Activated CD4-positive, alpha-beta T cell treated with anti-CD3 and anti-CD28 coated beads, Interleukin-2, amount 50 U/mL, for 1 hour (primary cell): ENCODE data around the gene SCRT2.
"Not testable (repeated sequence)": the region's sequence is repeated elsewhere in the genome, so short reads cannot be mapped to it uniquely, and the experiment has no call there.

Experiments used
- DNase-seq: peaks from one replicate; pipeline ENCODE4 v3.0.0-alpha.2; 2020

The SCRT2 gene

DNA sequence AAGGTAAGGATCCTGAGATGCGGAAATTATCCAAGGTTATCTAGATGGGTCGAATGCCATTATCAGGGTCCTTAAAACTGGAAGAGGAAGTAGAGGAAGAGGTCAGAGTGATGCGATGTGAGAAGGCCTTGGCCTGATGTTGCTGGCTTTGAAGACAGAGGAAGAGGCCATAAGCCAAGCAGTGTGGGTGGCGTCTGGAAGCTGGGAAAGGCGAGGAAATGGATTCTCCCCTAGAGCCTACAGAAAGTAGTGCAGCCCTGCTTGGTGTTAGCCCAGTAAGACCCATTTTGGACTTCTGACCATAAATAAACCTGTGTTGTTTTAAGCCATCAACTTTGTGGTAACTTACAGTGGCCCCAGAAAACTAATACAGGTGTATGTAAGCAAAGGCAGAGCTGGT lies 24.6 kb downstream of the SCRT2 start:
- DNase-seq: no peak

DNA sequence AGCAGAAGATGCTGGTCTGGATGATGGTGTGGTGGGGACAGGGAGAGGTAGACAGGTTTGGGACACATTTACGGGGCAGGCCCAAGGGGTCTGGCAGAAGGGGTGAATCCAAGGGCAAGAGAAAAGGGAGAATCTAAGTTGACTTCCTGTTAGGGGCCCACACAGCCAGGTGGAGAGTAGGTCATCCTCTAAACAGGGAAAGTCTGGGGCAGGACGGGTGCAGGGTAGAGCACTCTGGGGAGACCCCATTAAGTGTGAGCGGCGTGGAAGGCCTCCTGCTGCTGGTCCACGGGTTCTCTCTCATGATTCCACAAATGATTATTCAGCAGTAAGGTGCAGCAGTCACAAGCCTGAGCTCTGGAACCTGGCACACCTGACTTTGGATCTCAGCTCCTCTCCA lies 25.3 kb downstream of the SCRT2 start:
- DNase-seq: no peak

DNA sequence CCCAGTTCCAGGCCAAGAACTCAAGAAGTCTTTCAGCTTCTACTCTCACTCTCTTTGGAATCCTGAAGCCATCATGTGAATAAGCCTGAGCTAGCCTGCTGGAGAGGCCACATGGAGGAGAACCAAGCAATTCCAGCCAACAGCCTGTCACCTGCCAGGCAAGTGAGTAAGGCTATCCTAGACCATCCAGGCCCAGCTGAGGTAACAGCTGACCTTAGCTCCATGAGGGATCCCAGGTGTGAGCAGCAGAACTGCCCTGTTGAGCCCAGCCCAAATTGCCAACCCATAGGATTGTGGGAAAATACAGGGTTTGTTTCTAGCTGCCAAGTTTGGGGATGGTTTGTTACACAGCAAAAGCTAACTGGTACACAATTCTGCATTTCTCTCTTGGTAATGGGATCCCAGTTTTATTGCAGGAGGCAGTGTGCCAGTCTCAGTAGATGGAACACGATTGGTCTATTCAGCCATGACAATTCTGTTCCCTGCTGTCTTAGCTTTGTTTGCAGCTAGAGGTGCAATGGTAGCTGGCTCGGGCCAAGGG lies 28.1 kb downstream of the SCRT2 start:
- DNase-seq: no peak

DNA sequence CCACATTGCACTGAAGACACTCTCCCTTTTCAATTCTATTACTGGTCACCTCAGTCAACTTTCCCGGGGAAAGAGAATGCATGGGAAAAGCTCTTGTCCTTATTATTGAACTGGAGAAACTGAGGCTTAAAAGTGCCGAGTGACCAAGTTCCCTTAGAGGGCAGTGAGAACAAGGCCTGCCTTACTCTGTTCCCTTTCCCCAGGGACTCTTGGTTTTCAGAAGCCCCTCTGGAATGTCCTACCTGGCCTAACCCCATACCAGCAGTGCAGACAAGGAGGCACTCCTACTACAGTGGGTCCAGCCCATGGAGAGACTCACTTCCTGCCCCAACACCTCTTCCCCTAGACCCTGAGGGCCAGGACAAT lies 28.8 kb downstream of the SCRT2 start:
- DNase-seq: no peak

- no peak for DNase-seq
Observed at GRCh38 chr20:646107-646867, 29.3 kb downstream of the SCRT2 start.

DNA sequence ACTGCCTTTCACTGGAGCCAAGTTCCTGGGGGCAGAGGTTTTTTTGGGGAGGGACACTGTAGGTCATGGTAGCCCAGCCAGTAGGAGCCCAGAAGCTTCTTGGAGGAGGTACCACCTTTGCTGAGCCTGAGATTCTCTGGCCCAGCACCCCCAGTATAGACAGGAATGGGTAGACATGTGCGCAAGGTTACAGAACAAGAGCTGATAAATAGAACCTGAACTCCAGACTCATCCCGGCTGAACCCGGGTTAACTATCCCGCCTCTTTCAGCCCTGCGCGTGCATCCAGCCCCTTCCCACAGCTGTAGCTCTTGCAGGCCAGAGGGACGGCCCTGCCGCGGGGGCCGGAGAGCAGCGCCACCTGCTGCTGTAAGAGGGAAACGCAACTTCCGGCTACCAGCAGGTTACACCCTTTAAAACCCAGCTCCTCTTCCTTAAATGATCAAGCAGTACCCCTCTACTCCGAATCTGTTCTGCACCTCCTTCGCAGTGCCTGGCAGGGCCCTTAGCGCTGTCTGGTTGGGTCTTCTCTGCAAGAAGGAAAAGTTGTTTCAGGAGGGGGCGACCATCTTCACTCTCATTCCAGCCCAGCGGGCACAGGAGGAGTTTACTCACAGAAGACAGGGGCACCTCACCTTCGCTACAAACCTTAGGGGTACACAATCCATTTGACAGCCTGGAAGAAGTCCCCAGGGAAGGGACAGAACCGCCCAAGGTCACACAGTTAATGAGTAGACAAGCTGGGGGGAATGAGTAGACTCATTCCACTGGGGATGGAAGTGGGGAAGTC lies 30.1 kb downstream of the SCRT2 start:
- peak; percentile 54 for DNase-seq

DNA sequence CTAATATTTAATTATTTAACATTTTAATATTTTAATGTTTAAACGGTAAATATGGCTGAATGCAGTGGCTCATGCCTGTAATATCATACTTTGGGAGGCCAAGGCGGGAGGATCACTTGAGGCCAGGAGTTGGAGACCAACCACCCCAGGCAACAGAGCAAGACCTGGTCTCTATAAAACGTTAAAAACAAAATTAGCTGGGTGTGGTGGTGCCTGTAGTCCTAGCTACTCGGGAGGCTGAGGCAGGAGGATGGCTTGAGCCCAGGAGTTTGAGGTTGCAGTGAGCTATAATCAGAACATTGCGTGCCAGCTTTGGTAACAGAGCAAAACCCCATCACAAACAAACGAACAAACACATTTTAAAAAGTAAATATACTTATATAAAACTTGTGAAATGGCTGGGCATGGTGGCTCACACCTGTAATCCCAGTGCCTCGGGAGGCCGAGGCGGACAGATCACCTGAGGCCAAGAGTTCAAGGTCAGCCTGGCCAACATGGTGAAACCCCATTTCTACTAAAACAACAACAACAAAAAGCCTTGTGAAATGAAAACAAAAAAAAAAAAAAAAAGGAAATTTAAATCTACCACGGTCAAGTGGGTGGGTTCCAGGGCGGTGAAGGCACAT lies 30.8 kb downstream of the SCRT2 start:
- DNase-seq: no peak

DNA sequence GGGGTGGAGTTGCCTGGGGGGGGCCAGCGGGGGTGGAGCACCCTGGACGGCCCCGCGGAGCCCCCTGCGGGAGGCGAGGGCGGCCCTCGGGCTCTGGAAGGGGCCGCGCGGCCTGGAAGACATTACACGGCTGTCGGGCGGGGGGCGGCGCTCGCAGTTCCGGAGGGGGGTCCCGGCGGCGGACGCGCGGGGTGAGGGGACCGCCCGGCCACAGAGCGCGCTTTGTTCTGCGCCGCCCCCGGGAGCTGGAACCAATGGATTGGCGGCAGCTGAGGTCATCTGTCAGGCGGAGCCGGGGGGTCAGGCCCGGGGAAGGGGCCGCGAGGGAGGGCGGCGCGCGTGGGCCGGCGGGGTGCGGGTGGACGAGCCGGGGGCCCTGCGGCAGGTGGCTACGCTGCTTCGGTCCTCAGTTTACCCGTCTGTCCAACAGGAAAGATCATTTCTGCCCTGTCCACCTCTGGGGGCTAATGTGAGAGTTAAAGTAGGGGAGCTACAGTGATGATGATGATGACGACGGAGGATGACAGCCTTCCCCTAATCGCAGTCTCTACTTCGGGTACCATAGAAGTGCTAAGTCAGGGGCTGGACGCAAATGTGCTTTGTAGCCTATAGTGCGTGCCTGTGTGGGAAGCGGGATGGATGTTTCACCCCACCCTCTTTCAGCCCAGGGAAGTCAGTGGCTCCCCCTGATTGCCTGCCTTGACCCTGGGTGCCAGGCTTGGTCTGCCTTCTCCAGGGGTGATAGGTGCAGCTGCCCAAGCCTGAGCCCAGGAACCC lies 33.0 kb downstream of the SCRT2 start:
- no peak for DNase-seq

- DNase-seq: not testable (repeated sequence)
Observed at GRCh38 chr20:642013-642397, 33.6 kb downstream of the SCRT2 start.

DNA sequence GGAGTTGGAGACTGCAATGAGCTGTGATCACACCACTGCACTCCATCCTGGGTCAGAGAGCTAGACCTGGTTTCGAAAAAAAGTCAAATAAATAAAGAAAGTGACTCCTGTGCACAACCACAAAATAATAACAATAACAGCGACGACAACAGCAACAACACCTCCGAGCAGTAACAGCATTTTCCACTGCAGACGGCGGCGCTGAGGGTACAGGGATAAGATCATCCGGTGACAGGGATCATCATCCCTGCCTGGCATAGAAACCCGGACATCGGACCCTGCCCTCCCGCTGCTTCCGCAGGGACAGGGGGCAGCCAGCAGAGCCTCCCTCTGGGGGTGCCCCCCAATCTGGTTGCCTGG lies 34.1 kb downstream of the SCRT2 start:
- DNase-seq: no peak

DNA sequence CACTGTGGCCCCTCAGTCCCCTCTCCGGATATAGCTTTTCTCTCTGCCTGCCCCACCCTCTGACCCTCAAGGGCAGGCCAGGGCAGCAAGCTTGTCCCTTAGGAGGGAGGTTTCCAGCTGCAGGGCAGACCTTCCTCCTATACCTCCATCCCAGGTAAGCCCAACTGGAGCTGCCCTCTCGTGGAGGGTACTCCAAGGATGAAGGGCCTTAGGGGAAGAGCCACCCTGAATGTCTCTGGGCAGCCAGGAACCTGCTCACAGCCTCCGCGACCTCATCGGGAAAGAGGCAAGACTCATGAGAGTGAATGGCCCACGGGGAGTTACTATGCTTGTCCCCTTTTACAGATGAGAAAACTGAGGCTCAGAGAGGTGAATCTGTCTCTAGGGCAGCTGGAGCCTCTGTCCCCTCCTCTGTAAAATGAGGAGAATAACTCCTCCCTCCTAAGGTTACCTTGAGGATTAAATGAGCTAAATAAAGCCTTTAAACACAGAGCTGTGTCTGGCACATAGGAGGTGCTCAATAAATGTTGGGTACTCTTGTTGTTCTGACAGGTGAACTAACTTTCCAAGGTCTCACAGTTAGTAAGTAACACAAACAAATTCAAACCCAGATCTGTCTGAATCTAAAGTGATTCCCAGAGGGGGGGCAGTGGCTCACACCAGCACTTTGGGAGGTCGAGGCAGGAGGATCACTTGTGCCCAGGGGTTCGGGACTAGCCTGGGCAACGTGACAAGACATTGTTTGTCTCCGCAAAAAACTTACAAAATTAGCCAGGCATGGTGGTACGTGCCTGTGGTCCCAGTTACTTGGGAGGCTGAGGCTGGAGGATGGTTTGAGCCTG lies 34.7 kb downstream of the SCRT2 start:
- no peak for DNase-seq

DNA sequence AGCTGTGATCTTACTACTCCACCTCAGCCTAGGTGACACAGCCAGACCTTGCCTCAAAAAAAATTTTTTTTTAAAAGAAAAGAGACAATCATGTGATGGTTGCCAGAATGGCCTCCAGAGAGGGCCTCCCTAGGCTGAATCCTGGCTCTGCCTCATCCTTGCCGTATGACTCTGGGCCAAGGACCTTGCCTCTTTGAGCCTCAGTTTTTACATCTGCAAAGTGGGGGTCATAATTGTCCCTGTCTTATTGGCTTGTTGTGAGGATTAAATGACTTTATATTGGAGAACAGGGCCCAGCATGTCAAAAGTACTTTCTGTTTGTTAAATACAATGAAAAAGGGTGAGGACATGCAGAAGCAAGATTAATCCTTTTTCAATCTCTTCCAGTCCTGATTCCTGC lies 37.0 kb downstream of the SCRT2 start:
- no peak for DNase-seq

DNA sequence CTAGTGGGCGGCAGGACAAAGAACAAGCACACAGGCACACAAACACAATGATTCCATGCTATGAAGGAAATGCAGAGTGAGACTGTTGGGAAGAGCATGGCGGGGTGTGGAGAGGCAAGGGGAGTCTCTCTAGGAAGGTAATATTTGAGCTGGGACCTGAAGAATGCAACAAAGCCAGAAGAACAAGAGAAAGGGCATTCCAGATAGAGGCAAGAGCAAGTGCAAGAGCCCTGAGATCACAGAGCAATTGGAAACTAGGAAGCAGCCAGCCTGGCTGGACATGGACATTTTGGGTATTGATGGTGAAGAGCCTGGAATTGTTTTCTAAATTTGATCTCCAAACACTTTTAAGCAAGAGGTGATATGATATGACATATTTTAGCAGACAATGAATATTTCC lies 38.0 kb downstream of the SCRT2 start:
- DNase-seq: no peak

DNA sequence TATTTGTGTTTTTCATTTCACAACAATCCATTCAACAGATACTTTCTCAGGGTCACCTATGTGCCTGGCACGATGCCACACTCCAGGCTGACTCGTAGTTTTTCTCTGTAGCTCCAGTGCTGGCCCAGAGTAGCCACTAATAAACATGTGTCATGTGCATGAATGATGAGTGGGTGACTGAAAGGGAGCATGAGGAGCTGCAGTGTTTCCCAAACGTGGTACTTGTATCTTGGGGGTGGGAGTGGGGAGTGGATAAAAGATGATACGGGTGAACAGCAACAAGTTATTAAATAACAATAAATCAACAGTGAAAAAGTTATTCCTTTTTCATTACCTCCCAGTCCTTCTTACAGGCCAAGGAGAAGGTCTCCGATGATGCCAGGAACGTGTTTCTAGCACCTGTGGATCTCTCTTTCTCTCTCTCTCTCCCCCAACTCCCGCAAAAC lies 39.7 kb downstream of the SCRT2 start:
- DNase-seq: no peak

DNA sequence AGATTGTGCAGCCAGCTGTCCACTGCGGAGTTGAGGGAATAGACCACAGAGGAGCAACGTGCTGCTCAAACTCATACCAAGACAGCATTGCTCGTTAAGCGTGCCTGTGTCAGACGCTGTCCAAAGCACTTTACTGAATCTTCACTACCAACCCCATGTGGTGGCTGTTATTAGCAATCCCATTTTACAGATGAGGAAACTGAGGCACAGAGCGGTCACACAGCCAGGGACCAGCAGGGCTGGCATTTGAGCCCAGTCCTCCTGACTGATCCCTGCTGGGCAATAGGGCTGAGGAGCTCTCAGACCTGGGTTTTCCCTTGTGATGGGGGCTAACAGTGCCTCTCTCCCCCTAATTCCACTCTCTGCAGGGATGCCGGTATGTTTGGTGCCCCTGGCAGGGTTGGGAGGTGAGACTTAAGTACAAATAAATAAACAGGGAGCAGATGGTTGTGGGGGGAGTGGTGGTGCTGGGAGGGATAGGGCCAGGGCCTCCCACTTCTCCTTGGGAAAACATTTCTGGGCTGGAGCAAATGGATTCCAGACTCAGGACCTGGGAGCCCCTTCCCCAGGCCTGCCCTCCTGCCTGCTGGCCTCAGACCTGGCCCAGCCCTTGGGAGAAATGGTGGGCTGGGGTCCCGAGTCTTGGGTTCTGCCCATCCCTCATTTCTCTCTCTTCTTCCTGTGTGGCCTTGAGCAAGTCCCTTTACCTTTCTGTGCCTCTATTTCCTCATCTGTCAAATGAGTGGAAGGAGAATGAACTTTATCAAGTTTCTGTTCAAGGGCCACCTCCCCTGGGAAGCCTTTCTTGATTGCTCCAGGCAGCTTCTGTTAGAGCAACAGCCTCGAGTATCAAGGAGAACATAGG lies 40.3 kb downstream of the SCRT2 start:
- DNase-seq: no peak

DNA sequence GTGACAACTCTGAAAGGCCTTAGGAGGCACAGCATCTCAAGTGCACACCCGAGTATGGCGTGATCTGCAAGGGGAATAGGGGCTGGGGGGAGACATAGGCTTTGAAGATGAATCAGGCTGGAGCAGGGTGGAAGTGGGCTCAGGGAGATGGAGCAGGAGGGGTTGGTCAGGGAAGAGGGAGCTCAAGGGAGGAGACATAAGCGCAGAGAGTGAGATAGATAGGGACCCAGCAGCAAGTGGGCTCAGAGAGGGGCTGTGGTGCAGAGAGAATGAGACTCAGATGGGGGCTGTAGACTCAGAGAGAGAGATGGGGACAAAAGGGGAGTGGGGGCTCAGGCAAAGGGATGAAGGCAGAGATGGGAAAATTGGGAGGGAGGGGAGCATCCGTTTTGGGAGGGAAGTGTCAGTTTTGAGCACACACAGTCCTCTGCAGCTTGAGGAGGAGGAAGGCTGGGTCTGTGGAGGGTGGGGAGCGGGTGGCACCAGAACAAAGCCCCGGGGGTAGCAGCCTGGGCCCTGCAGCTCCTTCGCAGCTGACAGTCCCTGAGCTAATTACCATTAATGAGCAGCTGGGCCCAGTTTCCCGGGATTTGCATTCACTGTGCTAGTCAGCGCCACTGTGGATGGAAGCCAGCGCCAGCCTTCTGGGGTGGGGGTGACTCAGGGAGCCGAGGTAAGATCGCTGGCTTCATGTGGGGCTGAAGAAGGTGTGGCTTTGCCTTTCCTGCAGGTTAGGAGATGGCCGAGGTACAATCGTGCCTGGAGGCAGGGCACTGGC lies 41.3 kb downstream of the SCRT2 start:
- DNase-seq: no peak

- DNase-seq: no peak
Observed at GRCh38 chr20:631101-631500, 44.5 kb downstream of the SCRT2 start.

DNA sequence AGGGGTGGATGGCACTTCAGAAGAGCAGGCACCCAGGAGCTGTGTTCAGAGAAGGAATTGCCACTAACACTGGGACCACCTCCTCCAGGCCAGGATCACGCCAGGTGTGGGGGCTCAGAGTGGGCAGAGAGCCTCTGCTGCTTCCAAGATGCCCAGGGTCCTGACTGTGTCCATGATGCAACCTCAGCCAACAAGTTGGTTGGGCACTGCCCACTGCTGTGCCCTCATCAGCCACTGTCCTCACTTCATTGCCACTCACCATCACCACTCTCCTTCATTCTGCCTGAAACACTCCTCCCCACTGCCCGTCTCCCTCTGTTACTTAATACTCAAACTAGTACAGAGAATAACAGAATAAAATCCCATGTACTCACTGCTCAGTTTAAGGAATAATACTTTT lies 49.0 kb downstream of the SCRT2 start:
- no peak for DNase-seq

DNA sequence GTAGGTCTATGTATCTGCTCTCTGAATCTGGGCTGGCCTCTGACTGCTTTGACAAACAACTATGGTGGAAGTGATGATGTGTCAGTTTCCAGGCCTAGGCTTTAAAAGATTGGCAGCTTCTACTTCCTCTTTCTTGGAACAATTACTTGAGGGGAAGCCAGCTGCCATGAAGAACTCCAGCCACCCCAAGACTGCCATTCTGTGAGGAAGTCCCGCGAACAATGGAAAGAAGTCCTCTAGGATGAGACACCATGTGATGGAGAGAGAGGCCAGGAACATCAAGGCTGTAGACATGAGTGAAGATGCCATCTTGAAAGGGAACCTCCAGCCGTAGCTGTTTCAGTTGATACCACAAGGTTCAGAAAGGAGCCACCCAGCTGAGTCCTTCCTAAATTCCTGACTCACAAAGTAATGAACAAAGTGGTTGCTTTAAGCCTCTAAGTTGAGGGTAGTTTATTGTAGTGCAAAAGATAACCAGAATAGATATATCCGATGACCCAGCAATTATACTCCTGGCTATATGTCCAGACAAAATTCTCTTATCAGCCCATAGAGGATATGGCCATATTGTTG lies 50.2 kb downstream of the SCRT2 start:
- DNase-seq: no peak

GRCh38 chr20:623704-624103 lies 51.9 kb downstream of the SCRT2 start:
- DNase-seq: no peak
